GM19324 (cell line): ENCODE results near the gene CSRP1.
"Not testable (repeated sequence)": the region's sequence is repeated elsewhere in the genome, so short reads cannot be mapped to it uniquely, and the experiment has no call there.

Experiments
- ATAC-seq: cut with Tn5 transposase; IDR thresholded peaks from one replicate; pipeline ENCODE4 v1.9.1; 2021; ENCODE audit warnings: mild to moderate bottlenecking, moderate library complexity; ENCODE audit not compliant: unreplicated experiment, low FRiP score

The CSRP1 gene

GRCh38 chr1:201499795-201500669, 6.9 kb downstream of the CSRP1 start:
- no peak for ATAC-seq

GRCh38 chr1:201499191-201499590, 7.7 kb downstream of the CSRP1 start:
- no peak for ATAC-seq

GRCh38 chr1:201498621-201499020, 8.3 kb downstream of the CSRP1 start:
- no peak for ATAC-seq

- no peak for ATAC-seq
These were observed 8.9 kb downstream of the CSRP1 start for GRCh38 chr1:201497935-201498509.

- ATAC-seq = no peak
These were observed 10.6 kb downstream of the CSRP1 start for GRCh38 chr1:201496296-201496690.

GRCh38 chr1:201495551-201496295, 11.2 kb downstream of the CSRP1 start:
- no peak for ATAC-seq

GRCh38 chr1:201493757-201494617, 12.9 kb downstream of the CSRP1 start:
- no peak for ATAC-seq

GRCh38 chr1:201493026-201493656, 13.8 kb downstream of the CSRP1 start:
- ATAC-seq = not testable (repeated sequence)

- no peak for ATAC-seq
These were observed 14.9 kb downstream of the CSRP1 start for GRCh38 chr1:201491896-201492511.

GRCh38 chr1:201490708-201491131, 16.2 kb downstream of the CSRP1 start:
- no peak for ATAC-seq

GRCh38 chr1:201489643-201490261, 17.2 kb downstream of the CSRP1 start:
- no peak for ATAC-seq

GRCh38 chr1:201488830-201489589, 17.9 kb downstream of the CSRP1 start:
- no peak for ATAC-seq

GRCh38 chr1:201487742-201488141, 19.2 kb downstream of the CSRP1 start:
- no peak for ATAC-seq

- ATAC-seq = no peak
These were observed 20.7 kb downstream of the CSRP1 start for GRCh38 chr1:201486187-201486586.

- ATAC-seq = no peak
These were observed 21.6 kb downstream of the CSRP1 start for GRCh38 chr1:201485184-201485774.

GRCh38 chr1:201483373-201483949, 23.5 kb downstream of the CSRP1 start:
- ATAC-seq = no peak

- ATAC-seq = no peak
These were observed 24.2 kb downstream of the CSRP1 start for GRCh38 chr1:201482755-201483154.
